Smooth muscle cell (in vitro differentiated cells): ENCODE data around the gene CD3G. TPM values are rescaled to one million over a fixed set of nuclear protein-coding genes. Genes with fewer than 3 reads are reported as not detected.

Source experiments
- DNase-seq: peaks from one replicate; lab custom pipeline; 2025; ENCODE audit not compliant: unreplicated experiment; lab: John Stamatoyannopoulos, UW
- H2AFZ ChIP-seq: fragments of 200-600 bp; sonication (generic); 2 replicates; pipeline ENCODE4 v1.6.0; 2016; ENCODE audit warnings: antibody characterized with exemption, low read depth, mild to moderate bottlenecking
- H3F3A ChIP-seq: fragments of 200-600 bp; sonication (generic); 2 replicates; pipeline ENCODE4 v1.6.0; 2017; ENCODE audit warnings: antibody characterized with exemption, low read depth
- H3K27ac ChIP-seq: fragments of 200-600 bp; sonication (generic); 2 replicates; pipeline ENCODE4 v1.5.1; 2016; ENCODE audit warnings: low read depth, mild to moderate bottlenecking
- H3K27me3 ChIP-seq: fragments of 200-600 bp; sonication (generic); 2 replicates; pipeline ENCODE4 v1.6.1; 2016; ENCODE audit warnings: low read depth, mild to moderate bottlenecking
- H3K36me3 ChIP-seq: fragments of 200-600 bp; sonication (generic); 2 replicates; pipeline ENCODE4 v1.5.1; 2016; ENCODE audit warnings: low read depth
- H3K4me1 ChIP-seq: fragments of 200-600 bp; sonication (generic); 2 replicates; pipeline ENCODE4 v1.5.1; 2016; ENCODE audit warnings: low read depth
- H3K4me2 ChIP-seq: fragments of 200-600 bp; sonication (generic); 2 replicates; pipeline ENCODE4 v1.6.0; 2016; ENCODE audit warnings: mild to moderate bottlenecking
- H3K4me3 ChIP-seq: fragments of 200-600 bp; sonication (generic); 2 replicates; pipeline ENCODE4 v1.5.1; 2016; ENCODE audit warnings: mild to moderate bottlenecking
- H3K79me2 ChIP-seq: fragments of 200-600 bp; sonication (generic); 2 replicates; pipeline ENCODE4 v1.6.0; 2016; ENCODE audit warnings: low read depth, mild to moderate bottlenecking
- H3K9ac ChIP-seq: fragments of 200-600 bp; sonication (generic); 2 replicates; pipeline ENCODE4 v1.6.0; 2016; ENCODE audit warnings: low read depth
- H3K9me3 ChIP-seq: fragments of 200-600 bp; sonication (generic); replicated peaks from 2 replicates; pipeline ENCODE4 v1.5.1; 2016; ENCODE audit warnings: low read depth
- H4K20me1 ChIP-seq: fragments of 200-600 bp; sonication (generic); 2 replicates; pipeline ENCODE4 v1.6.0; 2016; ENCODE audit warnings: low read depth
- WGBS: methylation state at CpG from one replicate; pipeline ENCODE4 v1.1.7; 2016; ENCODE audit warnings: low lambda C conversion rate; 5-methylcytosine and 5-hydroxymethylcytosine counted together
- polyA plus RNA-seq: library from polyadenylated mRNA; unstranded; fragments of >200 nt; fragmentation: Nextera tagmentation; extraction: Ambion mirVana; gene quantifications from 2 replicates; pipeline ENCODE4 v1.2.1, GENCODE V29; 2016
- total RNA-seq: library from RNA; depleted of rRNA; stranded (reverse); fragments of >200 nt; gene quantifications from 2 replicates; pipeline ENCODE4 v1.2.3, GENCODE V29; 2014
- TF ChIP-seq, protein P1 (sequence below): fragments of 200-600 bp; sonication (generic); IDR thresholded peaks from 2 replicates; pipeline ENCODE4 v1.5.1; 2017; ENCODE audit warnings: borderline replicate concordance, mild to moderate bottlenecking, antibody characterized with exemption; ENCODE audit not compliant: insufficient read depth, poor library complexity, severe bottlenecking

Gene CD3G
- total and polyA plus RNA-seq, 2 experiments from 2014 or later = not detected

DNA sequence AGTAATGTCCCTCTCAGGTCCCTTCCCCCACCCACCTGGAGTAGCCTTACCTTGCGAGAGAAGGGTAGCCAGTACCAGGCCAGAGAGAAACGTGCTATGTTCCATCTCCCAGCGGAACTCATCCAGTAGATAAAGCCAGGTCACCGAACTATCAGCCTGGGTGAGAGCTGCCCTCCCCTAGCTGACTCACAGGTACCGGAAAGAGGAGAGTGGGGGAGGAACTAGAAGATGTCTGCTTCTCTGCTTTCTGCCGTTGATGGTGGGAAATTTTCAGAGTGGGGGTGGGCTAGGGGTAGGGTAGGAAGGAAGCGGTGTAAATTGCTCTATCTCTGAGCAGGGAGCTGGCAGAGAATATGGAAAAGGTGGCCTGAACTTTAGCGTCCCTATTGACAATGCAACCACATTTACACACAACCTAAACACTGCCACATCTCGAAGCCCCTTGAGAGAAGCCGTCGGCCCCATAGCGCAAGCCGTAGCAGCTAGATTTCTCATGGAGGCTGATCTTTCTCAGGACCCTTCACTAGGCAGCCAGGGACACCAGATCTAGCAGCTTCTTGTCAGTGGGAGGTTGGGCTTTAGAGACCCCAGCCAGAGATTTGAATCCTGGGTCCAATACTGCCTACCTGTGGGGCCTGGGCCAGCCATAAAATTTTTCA lies 1.5 kb upstream of the CD3G start, which contains the start of gene CD3D:
CD3D (minus strand) TSS at position 203 of the 659 bp plus-strand sequence; CDS start at position 105, 98 bp downstream.
- no peaks in the 10 kb centered on the region for H3K36me3 ChIP-seq
- H3F3A ChIP-seq = no peaks in the 10 kb centered on the region
- H3K9me3 ChIP-seq = no peaks in the 10 kb centered on the region
- 79% methylated on average over 13 of the region's 13 CpGs for WGBS
- no peak for DNase-seq
- TF ChIP-seq, protein P1, sequence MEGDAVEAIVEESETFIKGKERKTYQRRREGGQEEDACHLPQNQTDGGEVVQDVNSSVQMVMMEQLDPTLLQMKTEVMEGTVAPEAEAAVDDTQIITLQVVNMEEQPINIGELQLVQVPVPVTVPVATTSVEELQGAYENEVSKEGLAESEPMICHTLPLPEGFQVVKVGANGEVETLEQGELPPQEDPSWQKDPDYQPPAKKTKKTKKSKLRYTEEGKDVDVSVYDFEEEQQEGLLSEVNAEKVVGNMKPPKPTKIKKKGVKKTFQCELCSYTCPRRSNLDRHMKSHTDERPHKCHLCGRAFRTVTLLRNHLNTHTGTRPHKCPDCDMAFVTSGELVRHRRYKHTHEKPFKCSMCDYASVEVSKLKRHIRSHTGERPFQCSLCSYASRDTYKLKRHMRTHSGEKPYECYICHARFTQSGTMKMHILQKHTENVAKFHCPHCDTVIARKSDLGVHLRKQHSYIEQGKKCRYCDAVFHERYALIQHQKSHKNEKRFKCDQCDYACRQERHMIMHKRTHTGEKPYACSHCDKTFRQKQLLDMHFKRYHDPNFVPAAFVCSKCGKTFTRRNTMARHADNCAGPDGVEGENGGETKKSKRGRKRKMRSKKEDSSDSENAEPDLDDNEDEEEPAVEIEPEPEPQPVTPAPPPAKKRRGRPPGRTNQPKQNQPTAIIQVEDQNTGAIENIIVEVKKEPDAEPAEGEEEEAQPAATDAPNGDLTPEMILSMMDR = no peak
- H4K20me1 ChIP-seq = no peaks in the 10 kb centered on the region
- H3K4me1 ChIP-seq = no peaks in the 10 kb centered on the region
- no peak within 1 kb of the TSS for H3K9ac ChIP-seq
- peaks cover 25% of the 10 kb centered on the region for H3K27me3 ChIP-seq
- no peak within 1 kb of the TSS for H2AFZ ChIP-seq
- H3K79me2 ChIP-seq = no peaks in the 10 kb centered on the region
- no peak within 1 kb of the TSS for H3K27ac ChIP-seq
- H3K4me2 ChIP-seq = no peak within 1 kb of the TSS
- no peak within 1 kb of the TSS for H3K4me3 ChIP-seq

DNA sequence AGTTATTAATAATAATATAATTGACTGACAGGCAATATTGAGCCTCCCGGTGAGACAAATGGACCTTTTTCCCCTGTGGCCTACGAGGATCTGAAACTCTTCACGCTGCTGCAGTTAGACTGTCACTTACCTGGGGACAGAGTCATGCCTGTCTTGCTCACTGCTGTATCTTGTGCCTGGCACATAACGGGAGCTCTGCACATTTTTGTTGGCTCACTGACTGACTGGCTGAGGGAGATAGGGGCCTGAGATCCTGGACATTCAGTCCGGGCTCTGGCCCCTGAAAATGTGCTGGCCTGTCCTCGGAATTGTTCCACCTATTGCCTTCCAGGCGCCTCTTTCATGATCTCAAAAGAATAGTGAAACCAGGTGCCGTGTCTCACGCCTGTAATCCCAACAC lies 896 bp upstream of the CD3G start:
- Histone ChIP-seq H3K79me2 (no peaks in the 10 kb centered on the region), H3K27ac (no peak overlapping the region), H3K9ac (no peak overlapping the region), H3K4me3 (no peak overlapping the region), H3K9me3 (no peaks in the 10 kb centered on the region), H3F3A (no peaks in the 10 kb centered on the region), H3K27me3 (peaks cover 31% of the 10 kb centered on the region), H3K36me3 (no peaks in the 10 kb centered on the region), H3K4me2 (no peak overlapping the region), H3K4me1 (no peaks in the 10 kb centered on the region), H4K20me1 (no peaks in the 10 kb centered on the region), H2AFZ (no peak overlapping the region)
- DNase-seq = no peak
- WGBS = 78% methylated on average over 9 of the region's 9 CpGs
- TF ChIP-seq, protein P1 = no peak

DNA sequence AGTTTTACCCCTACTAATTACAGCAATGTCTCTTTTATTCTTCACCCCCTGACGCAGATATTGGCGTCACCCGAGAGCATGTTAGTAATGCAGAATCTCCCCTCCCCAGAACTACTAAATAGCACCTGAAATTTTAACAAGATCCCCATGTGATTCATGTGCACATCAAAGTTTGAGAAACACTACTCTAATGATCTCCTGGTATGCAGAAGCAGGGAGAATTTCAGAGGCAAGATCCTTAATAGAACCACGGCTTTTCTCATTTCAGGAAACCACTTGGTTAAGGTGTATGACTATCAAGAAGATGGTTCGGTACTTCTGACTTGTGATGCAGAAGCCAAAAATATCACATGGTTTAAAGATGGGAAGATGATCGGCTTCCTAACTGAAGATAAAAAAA lies 5.3 kb downstream of the CD3G start:
- Histone ChIP-seq H3K9me3 (no peaks in the 10 kb centered on the region), H2AFZ (no peak overlapping the region), H3K4me3 (no peak overlapping the region), H3K27me3 (peaks cover 62% of the 10 kb centered on the region), H3K4me2 (no peak overlapping the region), H3K27ac (no peak overlapping the region), H3K36me3 (no peaks in the 10 kb centered on the region), H3K9ac (no peak overlapping the region), H4K20me1 (no peaks in the 10 kb centered on the region), H3F3A (no peaks in the 10 kb centered on the region), H3K4me1 (no peaks in the 10 kb centered on the region), H3K79me2 (no peaks in the 10 kb centered on the region)
- WGBS = 85% methylated on average over 6 of the region's 6 CpGs
- TF ChIP-seq, protein P1 = no peak
- no peak for DNase-seq
